ENCODE results near the gene PLXDC2.

Gene PLXDC2

GRCh38 chr10:19915816-19916215, 99.6 kb downstream of the PLXDC2 start:
- no peaks in the 10 kb centered on the region for H3K9me3 ChIP-seq (ENCODE audit: low read length)
- no peak overlapping the region for H3K9ac ChIP-seq (ENCODE audit: low read length)
- no peak overlapping the region for H2AFZ ChIP-seq (ENCODE audit: low read length)
- no peaks in the 10 kb centered on the region for H4K20me1 ChIP-seq (ENCODE audit: insufficient read depth, low read length)
- no peak overlapping the region for H3K27ac ChIP-seq (ENCODE audit: low read depth, low read length, poor library complexity, severe bottlenecking)
- H3K36me3 ChIP-seq (ENCODE audit: insufficient read depth, low read length) = no peaks in the 10 kb centered on the region
- no peaks in the 10 kb centered on the region for H3K27me3 ChIP-seq (ENCODE audit: insufficient read depth, low read length)
- H3K4me1 ChIP-seq (ENCODE audit: insufficient read depth, low read length, severe bottlenecking) = no peaks in the 10 kb centered on the region
- H3K9me2 ChIP-seq (ENCODE audit: low read depth, low read length) = no peaks in the 10 kb centered on the region
- TF ChIP-seq EZH2 (IDR thresholded peaks at IDR 0.05; ENCODE audit: borderline replicate concordance, low read length) (no peak), CTCF (IDR thresholded peaks at IDR 0.05; ENCODE audit: low read length) (no peak)
- H3K4me2 ChIP-seq (ENCODE audit: low read length) = no peak overlapping the region
- no peaks in the 10 kb centered on the region for H3K79me2 ChIP-seq (ENCODE audit: insufficient read depth, low read length)
- H3K4me3 ChIP-seq (ENCODE audit: low read depth, low read length, poor library complexity, severe bottlenecking) = no peak overlapping the region
- H3F3A ChIP-seq (ENCODE audit: insufficient read depth, low read length) = no peaks in the 10 kb centered on the region

DNA sequence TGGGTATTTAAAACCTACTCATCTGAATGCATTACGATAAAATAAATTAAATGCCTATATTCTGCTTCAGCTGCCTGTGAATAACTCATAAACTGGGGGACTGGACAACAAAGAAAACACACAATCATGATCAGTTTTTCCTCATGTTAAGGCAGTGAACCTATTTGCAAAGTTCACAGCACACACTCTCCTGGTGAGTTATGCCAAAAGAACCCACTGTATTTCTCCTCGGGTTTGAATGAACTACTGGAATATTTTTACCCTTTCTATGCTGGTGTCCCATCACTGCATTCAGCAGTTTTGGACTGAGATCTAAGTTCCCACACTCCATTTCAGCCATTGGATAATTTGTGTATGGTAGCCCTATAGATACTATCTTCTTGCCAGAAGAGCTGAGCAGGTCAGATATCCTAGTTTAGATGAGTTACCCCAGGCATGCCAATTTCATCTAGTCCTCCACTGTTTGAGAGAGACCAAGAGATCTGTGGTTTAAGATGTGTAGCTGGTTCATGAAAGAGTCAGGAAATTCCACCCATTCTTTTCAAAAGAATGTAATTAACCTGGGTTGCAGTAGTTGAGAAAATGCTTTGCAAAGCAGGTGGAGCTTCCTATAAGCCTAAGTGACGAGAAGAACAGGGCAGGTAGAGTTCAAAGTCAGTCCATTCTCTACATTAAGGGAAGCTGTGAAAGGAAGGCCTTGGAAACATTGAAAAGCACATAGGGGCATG, 101.7 kb downstream of the PLXDC2 start:
- no peaks in the 10 kb centered on the region for H3K79me2 ChIP-seq (ENCODE audit: insufficient read depth, low read length)
- no peaks in the 10 kb centered on the region for H3K4me1 ChIP-seq (ENCODE audit: insufficient read depth, low read length, severe bottlenecking)
- H3K36me3 ChIP-seq (ENCODE audit: insufficient read depth, low read length) = no peaks in the 10 kb centered on the region
- H3K27me3 ChIP-seq (ENCODE audit: insufficient read depth, low read length) = no peaks in the 10 kb centered on the region
- H4K20me1 ChIP-seq (ENCODE audit: insufficient read depth, low read length) = no peaks in the 10 kb centered on the region
- H3K9me2 ChIP-seq (ENCODE audit: low read depth, low read length) = no peaks in the 10 kb centered on the region
- H3F3A ChIP-seq (ENCODE audit: insufficient read depth, low read length) = no peaks in the 10 kb centered on the region
- H3K27ac ChIP-seq (ENCODE audit: low read depth, low read length, poor library complexity, severe bottlenecking) = no peak overlapping the region
- TF ChIP-seq EZH2 (IDR thresholded peaks at IDR 0.05; ENCODE audit: borderline replicate concordance, low read length) (no peak), CTCF (IDR thresholded peaks at IDR 0.05; ENCODE audit: low read length) (no peak)
- no peak overlapping the region for H3K4me3 ChIP-seq (ENCODE audit: low read depth, low read length, poor library complexity, severe bottlenecking)
- no peaks in the 10 kb centered on the region for H3K9me3 ChIP-seq (ENCODE audit: low read length)
- H3K4me2 ChIP-seq (ENCODE audit: low read length) = no peak overlapping the region
- H3K9ac ChIP-seq (ENCODE audit: low read length) = no peak overlapping the region
- H2AFZ ChIP-seq (ENCODE audit: low read length) = no peak overlapping the region

- TF ChIP-seq CTCF (IDR thresholded peaks at IDR 0.05; ENCODE audit: low read length) = no peak
- TF ChIP-seq EZH2 (IDR thresholded peaks at IDR 0.05; ENCODE audit: borderline replicate concordance, low read length) = no peak
- Histone ChIP-seq H3K9me3 (ENCODE audit: low read length) (no peaks in the 10 kb centered on the region), H2AFZ (ENCODE audit: low read length) (no peak overlapping the region), H3K4me1 (ENCODE audit: insufficient read depth, low read length, severe bottlenecking) (no peaks in the 10 kb centered on the region), H4K20me1 (ENCODE audit: insufficient read depth, low read length) (no peaks in the 10 kb centered on the region), H3K27me3 (ENCODE audit: insufficient read depth, low read length) (no peaks in the 10 kb centered on the region), H3K9me2 (ENCODE audit: low read depth, low read length) (no peaks in the 10 kb centered on the region), H3K9ac (ENCODE audit: low read length) (no peak overlapping the region), H3K4me2 (ENCODE audit: low read length) (no peak overlapping the region), H3K27ac (ENCODE audit: low read depth, low read length, poor library complexity, severe bottlenecking) (no peak overlapping the region), H3K4me3 (ENCODE audit: low read depth, low read length, poor library complexity, severe bottlenecking) (no peak overlapping the region), H3K79me2 (ENCODE audit: insufficient read depth, low read length) (no peaks in the 10 kb centered on the region), H3F3A (ENCODE audit: insufficient read depth, low read length) (no peaks in the 10 kb centered on the region), H3K36me3 (ENCODE audit: insufficient read depth, low read length) (no peaks in the 10 kb centered on the region)
Measured at GRCh38 chr10:19918794-19919193, 102.6 kb downstream of the PLXDC2 start.
